ENCODE data around the gene ASPSCR1. TPM values are rescaled to one million over a fixed set of nuclear protein-coding genes. Genes with fewer than 3 reads are reported as not detected.

Gene ASPSCR1
- total and polyA plus RNA-seq, 9 of the 15 experiments (the other 6 are each of a cell fraction or from before 2014, with no cell fraction given) = 0.90 to 36.9 (median 11.6) TPM

- TF ChIP-seq E2F5 (CRISPR knock-in tag; IDR thresholded peaks at IDR 0.05) = no peak
- TF ChIP-seq, protein P1, sequence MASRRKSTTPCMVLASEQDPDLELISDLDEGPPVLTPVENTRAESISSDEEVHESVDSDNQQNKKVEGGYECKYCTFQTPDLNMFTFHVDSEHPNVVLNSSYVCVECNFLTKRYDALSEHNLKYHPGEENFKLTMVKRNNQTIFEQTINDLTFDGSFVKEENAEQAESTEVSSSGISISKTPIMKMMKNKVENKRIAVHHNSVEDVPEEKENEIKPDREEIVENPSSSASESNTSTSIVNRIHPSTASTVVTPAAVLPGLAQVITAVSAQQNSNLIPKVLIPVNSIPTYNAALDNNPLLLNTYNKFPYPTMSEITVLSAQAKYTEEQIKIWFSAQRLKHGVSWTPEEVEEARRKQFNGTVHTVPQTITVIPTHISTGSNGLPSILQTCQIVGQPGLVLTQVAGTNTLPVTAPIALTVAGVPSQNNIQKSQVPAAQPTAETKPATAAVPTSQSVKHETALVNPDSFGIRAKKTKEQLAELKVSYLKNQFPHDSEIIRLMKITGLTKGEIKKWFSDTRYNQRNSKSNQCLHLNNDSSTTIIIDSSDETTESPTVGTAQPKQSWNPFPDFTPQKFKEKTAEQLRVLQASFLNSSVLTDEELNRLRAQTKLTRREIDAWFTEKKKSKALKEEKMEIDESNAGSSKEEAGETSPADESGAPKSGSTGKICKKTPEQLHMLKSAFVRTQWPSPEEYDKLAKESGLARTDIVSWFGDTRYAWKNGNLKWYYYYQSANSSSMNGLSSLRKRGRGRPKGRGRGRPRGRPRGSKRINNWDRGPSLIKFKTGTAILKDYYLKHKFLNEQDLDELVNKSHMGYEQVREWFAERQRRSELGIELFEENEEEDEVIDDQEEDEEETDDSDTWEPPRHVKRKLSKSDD (conservative IDR thresholded peaks at IDR 0.05; ENCODE audit: low read length) = no peak
- TF ChIP-seq, protein P2, sequence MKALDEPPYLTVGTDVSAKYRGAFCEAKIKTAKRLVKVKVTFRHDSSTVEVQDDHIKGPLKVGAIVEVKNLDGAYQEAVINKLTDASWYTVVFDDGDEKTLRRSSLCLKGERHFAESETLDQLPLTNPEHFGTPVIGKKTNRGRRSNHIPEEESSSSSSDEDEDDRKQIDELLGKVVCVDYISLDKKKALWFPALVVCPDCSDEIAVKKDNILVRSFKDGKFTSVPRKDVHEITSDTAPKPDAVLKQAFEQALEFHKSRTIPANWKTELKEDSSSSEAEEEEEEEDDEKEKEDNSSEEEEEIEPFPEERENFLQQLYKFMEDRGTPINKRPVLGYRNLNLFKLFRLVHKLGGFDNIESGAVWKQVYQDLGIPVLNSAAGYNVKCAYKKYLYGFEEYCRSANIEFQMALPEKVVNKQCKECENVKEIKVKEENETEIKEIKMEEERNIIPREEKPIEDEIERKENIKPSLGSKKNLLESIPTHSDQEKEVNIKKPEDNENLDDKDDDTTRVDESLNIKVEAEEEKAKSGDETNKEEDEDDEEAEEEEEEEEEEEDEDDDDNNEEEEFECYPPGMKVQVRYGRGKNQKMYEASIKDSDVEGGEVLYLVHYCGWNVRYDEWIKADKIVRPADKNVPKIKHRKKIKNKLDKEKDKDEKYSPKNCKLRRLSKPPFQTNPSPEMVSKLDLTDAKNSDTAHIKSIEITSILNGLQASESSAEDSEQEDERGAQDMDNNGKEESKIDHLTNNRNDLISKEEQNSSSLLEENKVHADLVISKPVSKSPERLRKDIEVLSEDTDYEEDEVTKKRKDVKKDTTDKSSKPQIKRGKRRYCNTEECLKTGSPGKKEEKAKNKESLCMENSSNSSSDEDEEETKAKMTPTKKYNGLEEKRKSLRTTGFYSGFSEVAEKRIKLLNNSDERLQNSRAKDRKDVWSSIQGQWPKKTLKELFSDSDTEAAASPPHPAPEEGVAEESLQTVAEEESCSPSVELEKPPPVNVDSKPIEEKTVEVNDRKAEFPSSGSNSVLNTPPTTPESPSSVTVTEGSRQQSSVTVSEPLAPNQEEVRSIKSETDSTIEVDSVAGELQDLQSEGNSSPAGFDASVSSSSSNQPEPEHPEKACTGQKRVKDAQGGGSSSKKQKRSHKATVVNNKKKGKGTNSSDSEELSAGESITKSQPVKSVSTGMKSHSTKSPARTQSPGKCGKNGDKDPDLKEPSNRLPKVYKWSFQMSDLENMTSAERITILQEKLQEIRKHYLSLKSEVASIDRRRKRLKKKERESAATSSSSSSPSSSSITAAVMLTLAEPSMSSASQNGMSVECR (CRISPR knock-in tag; IDR thresholded peaks at IDR 0.05) = peak; percentile 98
- TF ChIP-seq NFIC (IDR thresholded peaks at IDR 0.05) = peak; percentile 55
- peak; percentile 96 for TF ChIP-seq POLR2AphosphoS5 (IDR thresholded peaks at IDR 0.05; ENCODE audit: control insufficient read depth, insufficient read depth, low read depth, low read length)
- TF ChIP-seq SMARCA4 (IDR thresholded peaks at IDR 0.05) = no peak
- TF ChIP-seq, protein P3, sequence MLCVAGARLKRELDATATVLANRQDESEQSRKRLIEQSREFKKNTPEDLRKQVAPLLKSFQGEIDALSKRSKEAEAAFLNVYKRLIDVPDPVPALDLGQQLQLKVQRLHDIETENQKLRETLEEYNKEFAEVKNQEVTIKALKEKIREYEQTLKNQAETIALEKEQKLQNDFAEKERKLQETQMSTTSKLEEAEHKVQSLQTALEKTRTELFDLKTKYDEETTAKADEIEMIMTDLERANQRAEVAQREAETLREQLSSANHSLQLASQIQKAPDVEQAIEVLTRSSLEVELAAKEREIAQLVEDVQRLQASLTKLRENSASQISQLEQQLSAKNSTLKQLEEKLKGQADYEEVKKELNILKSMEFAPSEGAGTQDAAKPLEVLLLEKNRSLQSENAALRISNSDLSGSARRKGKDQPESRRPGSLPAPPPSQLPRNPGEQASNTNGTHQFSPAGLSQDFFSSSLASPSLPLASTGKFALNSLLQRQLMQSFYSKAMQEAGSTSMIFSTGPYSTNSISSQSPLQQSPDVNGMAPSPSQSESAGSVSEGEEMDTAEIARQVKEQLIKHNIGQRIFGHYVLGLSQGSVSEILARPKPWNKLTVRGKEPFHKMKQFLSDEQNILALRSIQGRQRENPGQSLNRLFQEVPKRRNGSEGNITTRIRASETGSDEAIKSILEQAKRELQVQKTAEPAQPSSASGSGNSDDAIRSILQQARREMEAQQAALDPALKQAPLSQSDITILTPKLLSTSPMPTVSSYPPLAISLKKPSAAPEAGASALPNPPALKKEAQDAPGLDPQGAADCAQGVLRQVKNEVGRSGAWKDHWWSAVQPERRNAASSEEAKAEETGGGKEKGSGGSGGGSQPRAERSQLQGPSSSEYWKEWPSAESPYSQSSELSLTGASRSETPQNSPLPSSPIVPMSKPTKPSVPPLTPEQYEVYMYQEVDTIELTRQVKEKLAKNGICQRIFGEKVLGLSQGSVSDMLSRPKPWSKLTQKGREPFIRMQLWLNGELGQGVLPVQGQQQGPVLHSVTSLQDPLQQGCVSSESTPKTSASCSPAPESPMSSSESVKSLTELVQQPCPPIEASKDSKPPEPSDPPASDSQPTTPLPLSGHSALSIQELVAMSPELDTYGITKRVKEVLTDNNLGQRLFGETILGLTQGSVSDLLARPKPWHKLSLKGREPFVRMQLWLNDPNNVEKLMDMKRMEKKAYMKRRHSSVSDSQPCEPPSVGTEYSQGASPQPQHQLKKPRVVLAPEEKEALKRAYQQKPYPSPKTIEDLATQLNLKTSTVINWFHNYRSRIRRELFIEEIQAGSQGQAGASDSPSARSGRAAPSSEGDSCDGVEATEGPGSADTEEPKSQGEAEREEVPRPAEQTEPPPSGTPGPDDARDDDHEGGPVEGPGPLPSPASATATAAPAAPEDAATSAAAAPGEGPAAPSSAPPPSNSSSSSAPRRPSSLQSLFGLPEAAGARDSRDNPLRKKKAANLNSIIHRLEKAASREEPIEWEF (CRISPR knock-in tag; IDR thresholded peaks at IDR 0.05) = no peak
- TF ChIP-seq HDAC1 (IDR thresholded peaks at IDR 0.05) = peak in 1 of 2 experiments; percentile 99; a peak in 3 of 4 replicates
- peak; percentile 97 for TF ChIP-seq POLR2B (IDR thresholded peaks at IDR 0.05; ENCODE audit: low read depth, partially characterized antibody)
- TF ChIP-seq PCBP1 (IDR thresholded peaks at IDR 0.05; ENCODE audit: low read depth, low read length, poor library complexity, severe bottlenecking) = no peak
- TF ChIP-seq ASH1L (IDR thresholded peaks at IDR 0.05; ENCODE audit: borderline replicate concordance, low read depth, partially characterized antibody) = no peak
- peak in 1 of 2 experiments; percentile 36; a peak in 1 of 4 replicates for TF ChIP-seq RCOR1 (IDR thresholded peaks at IDR 0.05; ENCODE audit: borderline replicate concordance in 1 of 2, low read depth in 2 of 2, low read length in 2 of 2)
- peak; percentile 31 for TF ChIP-seq NUFIP1 (IDR thresholded peaks at IDR 0.05; ENCODE audit: partially characterized antibody)
Observed at GRCh38 chr17:82037092-82037888, 59.9 kb downstream of the ASPSCR1 start, which contains the start of gene DCXR (continued).

All from K562 (cell line).